Islet precursor cell (in vitro differentiated cells): Measurements from ENCODE around the gene NDC1.
"Not testable (repeated sequence)": the region's sequence is repeated elsewhere in the genome, so short reads cannot be mapped to it uniquely, and the experiment has no call there.

Experiments used
- DNase-seq: peaks from one replicate; pipeline ENCODE4 v3.0.0-alpha.2; 2018

NDC1 gene

GRCh38 chr1:53837924-53838653, at the start of gene NDC1:
Gene NDC1, minus strand, starts transcription at chr1:53838296. Its CDS starts 35 bp downstream, at chr1:53838261.
- DNase-seq = peak; percentile 98

GRCh38 chr1:53883600-53883999, 45.5 kb upstream of the NDC1 start:
- DNase-seq = not testable (repeated sequence)

GRCh38 chr1:53881853-53882252, 43.8 kb upstream of the NDC1 start:
- not testable (repeated sequence) for DNase-seq

GRCh38 chr1:53878492-53879105, 40.5 kb upstream of the NDC1 start:
- no peak for DNase-seq

GRCh38 chr1:53875150-53875549, 37.1 kb upstream of the NDC1 start:
- not testable (repeated sequence) for DNase-seq

- no peak for DNase-seq
These were observed 33.8 kb upstream of the NDC1 start for GRCh38 chr1:53871773-53872484.

GRCh38 chr1:53871221-53871620, 33.1 kb upstream of the NDC1 start:
- no peak for DNase-seq

GRCh38 chr1:53869454-53870117, 31.5 kb upstream of the NDC1 start:
- no peak for DNase-seq

GRCh38 chr1:53868565-53868964, 30.5 kb upstream of the NDC1 start:
- DNase-seq = no peak

- no peak for DNase-seq
These were observed 24.4 kb upstream of the NDC1 start for GRCh38 chr1:53862507-53862906.

GRCh38 chr1:53860967-53861411, 22.9 kb upstream of the NDC1 start:
- DNase-seq = peak; percentile 60

- DNase-seq = no peak
These were observed 13.6 kb upstream of the NDC1 start for GRCh38 chr1:53851571-53852285.

GRCh38 chr1:53850082-53850673, 12.1 kb upstream of the NDC1 start:
- no peak for DNase-seq

- DNase-seq = no peak
These were observed 9.9 kb upstream of the NDC1 start for GRCh38 chr1:53847980-53848379.

- DNase-seq = no peak
These were observed 4.3 kb upstream of the NDC1 start for GRCh38 chr1:53842347-53842746.

GRCh38 chr1:53838654-53838974, 518 bp upstream of the NDC1 start:
- DNase-seq = no peak

GRCh38 chr1:53837646-53837923, 511 bp downstream of the NDC1 start:
- no peak for DNase-seq

GRCh38 chr1:53835491-53835890, 2.6 kb downstream of the NDC1 start:
- no peak for DNase-seq

GRCh38 chr1:53834776-53835175, 3.3 kb downstream of the NDC1 start:
- no peak for DNase-seq

GRCh38 chr1:53833393-53833792, 4.7 kb downstream of the NDC1 start:
- no peak for DNase-seq

- DNase-seq = no peak
These were observed 11.7 kb downstream of the NDC1 start for GRCh38 chr1:53826367-53826766.

GRCh38 chr1:53825306-53825705, 12.8 kb downstream of the NDC1 start:
- no peak for DNase-seq

GRCh38 chr1:53822931-53823330, 15.2 kb downstream of the NDC1 start:
- DNase-seq = no peak
